OCI-LY3 (cell line): ENCODE results near the gene NEMP1.

Experiments used
- CTCF ChIP-seq: fragments of 200-600, 300-600 bp; sonication (generic); IDR thresholded peaks from 2 replicates; pipeline ENCODE4 v1.5.1; 2014; ENCODE audit warnings: antibody characterized with exemption, low read length, low read depth
- EZH2phosphoT487 ChIP-seq: fragments of 200-600 bp; shearing (Covaris generic); IDR thresholded peaks from 2 replicates; pipeline ENCODE4 v1.6.1; 2018; ENCODE audit warnings: antibody characterized with exemption, mixed run types, low read depth

GRCh38 chr12:57042695-57043094 is 35.9 kb downstream of the NEMP1 start:
- no peak for TF ChIP-seq CTCF
- TF ChIP-seq EZH2phosphoT487: no peak
